Heart left ventricle (tissue), 16 donors: Measurements from ENCODE around the gene ZCCHC7. TPM values are rescaled to one million over a fixed set of nuclear protein-coding genes. Genes with fewer than 3 reads are reported as not detected.
"Not testable (repeated sequence)": the region's sequence is repeated elsewhere in the genome, so short reads cannot be mapped to it uniquely, and the experiment has no call there.

Experiments
- ATAC-seq, 4 donors: fragments of 200-7000 bp; cut with Tn5 transposase; one replicate each; pipeline ENCODE4 v1.9.1; 2020 to 2022; ENCODE audit warnings: moderate library complexity in 4 of 4, mild to moderate bottlenecking in 3 of 4, moderate number of reproducible peaks in 1 of 4
- DNase-seq, 5 donors: peaks; one replicate each; pipeline ENCODE4 v3.0.0-alpha.2; 2020
- H3K27ac ChIP-seq, 12 donors: fragments of 200-600 bp; sonication (generic) in 4 of 12; one replicate each; pipeline versions ENCODE4 v1.5.0 to v1.8.0; 2016 to 2022; ENCODE audit warnings: mild to moderate bottlenecking in 2 of 12
- H3K27me3 ChIP-seq, 9 donors: fragments of 200-600 bp; sonication (generic) in 2 of 9; one replicate each; pipeline versions ENCODE4 v1.5.1 to v1.8.0; 2016 to 2022; ENCODE audit warnings: mild to moderate bottlenecking in 3 of 9
- H3K36me3 ChIP-seq, 9 donors: fragments of 200-600 bp; sonication (generic) in 2 of 9; one replicate each; pipeline versions ENCODE4 v1.5.0 to v1.8.0; 2018 to 2022; ENCODE audit warnings: mild to moderate bottlenecking in 2 of 9
- H3K4me1 ChIP-seq, 12 donors: fragments of 200-600 bp; sonication (generic) in 4 of 12; one replicate each; pipeline versions ENCODE4 v1.5.0 to v1.8.0; 2016 to 2022; ENCODE audit warnings: mild to moderate bottlenecking in 3 of 12
- H3K4me3 ChIP-seq, 12 donors: fragments of 200-600 bp; sonication (generic) in 4 of 12; one replicate each; pipeline versions ENCODE4 v1.5.0 to v1.8.0; 2017 to 2022; ENCODE audit warnings: mild to moderate bottlenecking in 9 of 12, moderate library complexity in 4 of 12
- H3K9me3 ChIP-seq, 12 donors: fragments of 200-600 bp; sonication (generic) in 4 of 12; one replicate each; pipeline versions ENCODE4 v1.5.0 to v1.8.0; 2016 to 2022; ENCODE audit warnings: mild to moderate bottlenecking in 1 of 12
- POLR2A ChIP-seq, 2 donors: fragments of 450-650 bp; IDR thresholded peaks; one replicate each; pipeline ENCODE4 v1.6.1; 2017; ENCODE audit warnings: antibody characterized with exemption in 2 of 2, mild to moderate bottlenecking in 2 of 2, moderate library complexity in 2 of 2
- WGBS, 4 donors: extraction: QIAGEN DNeasy Blood & Tissue Kit in 2 of 4; methylation state at CpG; one replicate each; pipeline versions ENCODE4 v1.1.5 to v1.1.7; 2013 to 2018; 5-methylcytosine and 5-hydroxymethylcytosine counted together
- intact Hi-C, 10 donors: fragments of 100-400 bp; cut with DNase I; formaldehyde crosslinking; loops; one replicate each; pipeline versions ENCODE4 v1.11.1 to v1.14.2; 2022
- polyA plus RNA-seq, 2 donors: library from polyadenylated mRNA; stranded (reverse); fragments of 200-250 nt; gene quantifications; one replicate each; pipeline ENCODE4 v1.2.3, GENCODE V29; 2013
- total RNA-seq, 9 donors: library from RNA; depleted of rRNA in 2 of 9; stranded (reverse); fragments of >200 nt in 2 of 9; fragmentation: NEBNext Ultra II Directional in 3 of 9; extraction: Animal tissue kit (Norgen Biotek cat#: 25700) in 3 of 9; gene quantifications; one replicate each; pipeline versions ENCODE4 v1.1.0 to v1.2.4, GENCODE V29; 2016 to 2023
- TF ChIP-seq, protein P1 (sequence below), 12 donors: fragments of 200-600 bp; sonication (generic) in 4 of 12; IDR thresholded peaks; one replicate each; pipeline versions ENCODE4 v1.5.0 to v1.8.0; 2018 to 2022; ENCODE audit warnings: antibody characterized with exemption in 12 of 12, mild to moderate bottlenecking in 5 of 12
- donor health status: ischemic (EF 13 %, LVEDD 7.1; RV severe dilation, severe dysfunction).
- donor health status: healthy with polysubstance abuse.
- donor health status: DM: no; HTN: yes; CAD: no.
- donor health status: DM: no; HTN: no; CAD: no.
- donor health status: ischemic (EF 25% LVEDD 6.9; RV normal size, moderate dysfunction).
- donor health status: ischemic (EF 25% LVEDD 5.7; RV mildly dilated, moderate dysfunction).
- donor health status: healthy.
- donor health status: DM: yes; HTN: yes; CAD: no.
- donor health status: ischemic (EF 35%, LVEDD 5.7; RV mildly dilated, moderate dysfunction).
- donor health status: nonischemic (EF 11% LVEDD 7.7; RV severe dilation, severe dysfunction).
- donor health status: DM: yes; HTN: yes; CAD: no.
- donor health status: PGD.
- donor health status: ischemic (EF 29% LVEDD 5.4; RV normal size, mild dysfunction).
- donor health status: nonischemic (EF 23%, LVEDD 6.1; RV moderate dilation, normal function).

Gene ZCCHC7
- total and polyA plus RNA-seq, 11 donors: 3.5 to 14.8 (median 8.4) TPM

DNA sequence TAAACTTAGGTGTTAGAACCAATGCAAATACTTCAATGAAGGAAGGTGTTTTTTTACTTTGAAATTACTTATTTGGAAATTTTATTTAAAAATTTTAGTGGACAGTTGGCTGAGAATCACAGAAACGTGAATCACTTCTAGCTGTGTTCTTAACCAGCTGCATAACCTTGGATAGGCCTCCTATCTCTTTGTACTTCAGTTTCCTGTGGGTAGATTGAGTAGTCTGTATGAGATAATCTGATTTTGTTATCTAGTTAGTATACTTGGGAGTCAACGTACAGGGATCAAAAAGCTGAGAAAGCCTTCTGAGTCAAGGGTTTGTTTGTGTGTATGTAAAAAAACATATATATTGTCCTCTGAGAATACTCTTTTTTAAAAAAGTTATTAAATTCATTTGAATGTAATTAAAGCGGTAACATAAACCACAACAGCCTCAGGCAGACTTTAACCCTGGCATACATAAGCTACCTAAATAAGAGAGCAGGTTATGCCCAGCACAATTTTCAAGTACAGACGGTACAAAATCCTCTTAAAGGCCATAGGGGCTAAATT, 38.1 kb upstream of the ZCCHC7 start:
- intact Hi-C loops: loop anchor here in 4 of 10 donors (5.0 to 10.0 kb wide), 3 partner anchors 35 to 57 kb away; partner anchors contain the start of gene ZCCHC7 (in 2 of the 4)
- ATAC-seq (no peak), DNase-seq (no peak)
- H3K36me3 ChIP-seq: peaks cover 0 to 10% (median 8%) of the 10 kb centered on the region in 9 donors
- H3K27ac ChIP-seq: no peak overlapping the region
- H3K9me3 ChIP-seq: no peaks in the 10 kb centered on the region
- H3K4me3 ChIP-seq: no peak overlapping the region
- TF ChIP-seq, protein P1, sequence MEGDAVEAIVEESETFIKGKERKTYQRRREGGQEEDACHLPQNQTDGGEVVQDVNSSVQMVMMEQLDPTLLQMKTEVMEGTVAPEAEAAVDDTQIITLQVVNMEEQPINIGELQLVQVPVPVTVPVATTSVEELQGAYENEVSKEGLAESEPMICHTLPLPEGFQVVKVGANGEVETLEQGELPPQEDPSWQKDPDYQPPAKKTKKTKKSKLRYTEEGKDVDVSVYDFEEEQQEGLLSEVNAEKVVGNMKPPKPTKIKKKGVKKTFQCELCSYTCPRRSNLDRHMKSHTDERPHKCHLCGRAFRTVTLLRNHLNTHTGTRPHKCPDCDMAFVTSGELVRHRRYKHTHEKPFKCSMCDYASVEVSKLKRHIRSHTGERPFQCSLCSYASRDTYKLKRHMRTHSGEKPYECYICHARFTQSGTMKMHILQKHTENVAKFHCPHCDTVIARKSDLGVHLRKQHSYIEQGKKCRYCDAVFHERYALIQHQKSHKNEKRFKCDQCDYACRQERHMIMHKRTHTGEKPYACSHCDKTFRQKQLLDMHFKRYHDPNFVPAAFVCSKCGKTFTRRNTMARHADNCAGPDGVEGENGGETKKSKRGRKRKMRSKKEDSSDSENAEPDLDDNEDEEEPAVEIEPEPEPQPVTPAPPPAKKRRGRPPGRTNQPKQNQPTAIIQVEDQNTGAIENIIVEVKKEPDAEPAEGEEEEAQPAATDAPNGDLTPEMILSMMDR (IDR thresholded peaks at IDR 0.05): no peak
- no peak for TF ChIP-seq POLR2A (IDR thresholded peaks at IDR 0.05)
- H3K27me3 ChIP-seq: no peaks in the 10 kb centered on the region
- peaks cover 0 to 51% (median 15%) of the 10 kb centered on the region in 12 donors for H3K4me1 ChIP-seq
- 73 to 76% (median 73%) methylated on average over 4 of the region's 4 CpGs for WGBS, 4 donors

DNA sequence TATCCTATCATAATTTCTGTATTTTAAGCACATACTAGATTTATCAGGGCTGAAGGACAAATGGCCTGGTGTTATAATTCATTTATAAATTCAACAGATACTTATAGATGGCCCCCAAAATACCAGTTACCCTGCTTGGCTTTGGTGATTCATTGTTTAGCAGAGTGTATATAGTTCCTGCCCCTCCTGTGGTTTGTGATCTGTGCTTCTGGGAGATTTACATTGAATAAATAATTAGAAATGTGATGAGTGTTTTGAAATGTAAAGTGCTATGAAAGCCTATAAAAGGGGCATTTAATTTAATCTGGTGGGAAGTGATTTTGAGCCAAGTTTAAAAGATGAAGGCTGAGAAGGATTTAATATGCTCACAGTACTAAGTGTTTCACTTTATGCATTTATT, 36.7 kb upstream of the ZCCHC7 start:
- H3K4me1 ChIP-seq: peaks cover 0 to 51% (median 15%) of the 10 kb centered on the region in 12 donors
- TF ChIP-seq POLR2A (IDR thresholded peaks at IDR 0.05): no peak
- TF ChIP-seq, protein P1 (IDR thresholded peaks at IDR 0.05): no peak
- ATAC-seq: no peak
- H3K4me3 ChIP-seq: no peak overlapping the region
- H3K9me3 ChIP-seq: no peaks in the 10 kb centered on the region
- H3K36me3 ChIP-seq: peaks cover 0 to 23% (median 21%) of the 10 kb centered on the region in 9 donors
- intact Hi-C loops: loop anchor here in 4 of 10 donors (5.0 to 10.0 kb wide), 3 partner anchors 34 to 59 kb away; partner anchors contain the start of gene ZCCHC7 (in 2 of the 4)
- H3K27me3 ChIP-seq: no peaks in the 10 kb centered on the region
- H3K27ac ChIP-seq: no peak overlapping the region
- no peak for DNase-seq

DNA sequence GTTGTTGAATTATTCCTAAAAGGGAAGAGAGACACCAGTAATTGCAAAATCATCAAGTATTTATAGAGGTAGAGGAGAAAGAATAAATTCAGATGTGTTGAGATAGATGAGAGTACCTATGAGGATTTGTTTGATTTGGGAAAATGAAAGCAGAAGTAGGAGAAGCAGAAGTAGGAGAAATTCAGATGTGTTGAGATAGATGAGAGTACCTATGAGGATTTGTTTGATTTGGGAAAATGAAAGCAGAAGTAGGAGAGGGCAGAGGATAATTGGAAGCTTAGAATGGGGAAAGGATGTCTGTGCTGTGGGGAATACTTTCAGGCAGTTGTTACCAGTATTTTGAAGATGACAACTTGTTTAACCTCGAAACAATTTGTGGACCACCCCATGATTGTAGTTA, 35.1 kb upstream of the ZCCHC7 start:
- intact Hi-C loops: loop anchor here in 1 of 10 donors (10.0 kb wide), 1 partner anchor 60 kb away; no protein-coding TSS in a partner anchor
- Histone ChIP-seq H3K4me1 (peaks cover 0 to 45% (median 9%) of the 10 kb centered on the region in 12 donors), H3K27ac (no peak overlapping the region), H3K4me3 (no peak overlapping the region), H3K27me3 (no peaks in the 10 kb centered on the region), H3K36me3 (peaks cover 0 to 36% (median 25%) of the 10 kb centered on the region in 9 donors), H3K9me3 (no peaks in the 10 kb centered on the region)
- ATAC-seq: no peak
- whole genome bisulfite sequencing, 4 donors: 93 to 100% (median 95%) methylated on average over 1 of the region's 1 CpG
- DNase-seq: no peak
- TF ChIP-seq, protein P1 (IDR thresholded peaks at IDR 0.05): no peak
- no peak for TF ChIP-seq POLR2A (IDR thresholded peaks at IDR 0.05)

DNA sequence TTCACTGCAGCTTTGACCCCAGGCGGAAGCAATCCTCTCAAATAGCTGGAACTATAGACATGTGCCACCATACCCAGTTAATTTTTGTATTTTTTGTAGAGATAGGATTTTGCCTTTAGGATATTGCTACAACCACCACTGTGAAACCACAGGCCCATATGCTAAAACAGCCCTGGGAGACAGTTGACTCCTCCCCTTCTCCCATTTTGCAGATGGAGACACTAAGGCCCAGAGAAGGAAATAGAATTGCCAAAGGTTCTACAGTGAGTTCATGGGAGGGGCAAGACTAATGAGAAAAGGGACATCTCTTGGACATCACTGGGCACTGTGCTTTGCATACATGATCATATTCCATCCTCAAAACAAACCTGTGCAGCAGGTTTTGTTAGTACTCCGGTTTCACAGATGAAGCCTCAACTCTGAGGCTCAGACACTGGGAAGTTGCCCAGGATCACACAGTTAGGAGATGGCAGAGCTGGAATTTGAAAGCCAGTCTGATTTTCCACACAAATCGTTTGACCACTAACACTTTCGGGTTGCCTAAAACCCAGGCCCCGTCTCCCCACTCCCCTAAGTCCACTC, 27.6 kb upstream of the ZCCHC7 start:
- H3K27me3 ChIP-seq, H3K4me3 ChIP-seq, H3K4me1 ChIP-seq, ATAC-seq, H3K9me3 ChIP-seq, DNase-seq, H3K27ac ChIP-seq: not testable (repeated sequence)
- intact Hi-C loops: loop anchor here in 1 of 10 donors (10.0 kb wide), 1 partner anchor 1002 kb away; no protein-coding TSS in a partner anchor
- 75 to 100% (median 83%) methylated on average over 1 to 3 of the region's 5 CpGs for WGBS, 4 donors
- H3K36me3 ChIP-seq: peaks cover 0 to 23% (median 12%) of the 10 kb centered on the region in 9 donors
